ENCODE measurements around the gene SLC22A16. TPM values are rescaled to one million over a fixed set of nuclear protein-coding genes. Genes with fewer than 3 reads are reported as not detected.
A peak's percentile ranks its signal among the peaks of the same experiment; 100 is the strongest.

The SLC22A16 gene
- total RNA-seq, 1 donor from 2014 or later = not detected

GRCh38 chr6:110475066-110475653, 1.3 kb downstream of the SLC22A16 start:
- H3K4me3 ChIP-seq = no peak overlapping the region
- no peak overlapping the region for H3K27ac ChIP-seq
- H3K4me1 ChIP-seq = peaks cover 9% of the 10 kb centered on the region
- H3K27me3 ChIP-seq = no peaks in the 10 kb centered on the region
- DNase-seq (ENCODE audit: extremely low spot score in 2 of 2) = peak; percentile 25 to 44
- no peaks in the 10 kb centered on the region for H3K9me3 ChIP-seq
- intact Hi-C loops (cut with DNase I) = no loop called here
- no peaks in the 10 kb centered on the region for H3K36me3 ChIP-seq
- TF ChIP-seq POLR2AphosphoS5 (IDR thresholded peaks at IDR 0.05; ENCODE audit: insufficient read depth in 1 of 2, low read depth in 1 of 2) (no peak), POLR2A (IDR thresholded peaks at IDR 0.05) (no peak), CTCF (IDR thresholded peaks at IDR 0.05) (no peak)

- H3K9me3 ChIP-seq = no peaks in the 10 kb centered on the region
- TF ChIP-seq CTCF (IDR thresholded peaks at IDR 0.05) = no peak
- TF ChIP-seq POLR2A (IDR thresholded peaks at IDR 0.05) = no peak
- no peak for TF ChIP-seq POLR2AphosphoS5 (IDR thresholded peaks at IDR 0.05; ENCODE audit: insufficient read depth in 1 of 2, low read depth in 1 of 2)
- H3K36me3 ChIP-seq = no peaks in the 10 kb centered on the region
- DNase-seq (ENCODE audit: extremely low spot score in 2 of 2) = peak; percentile 27 to 67
- H3K4me1 ChIP-seq = peaks cover 9% of the 10 kb centered on the region
- H3K27ac ChIP-seq = no peak overlapping the region
- no peaks in the 10 kb centered on the region for H3K27me3 ChIP-seq
- intact Hi-C loops (cut with DNase I) = no loop called here
- H3K4me3 ChIP-seq = no peak overlapping the region
Observed at GRCh38 chr6:110474500-110474899, 1.9 kb downstream of the SLC22A16 start.

GRCh38 chr6:110472739-110473138, 3.7 kb downstream of the SLC22A16 start:
- no peak overlapping the region for H3K27ac ChIP-seq
- intact Hi-C loops (cut with DNase I) = no loop called here
- no peaks in the 10 kb centered on the region for H3K36me3 ChIP-seq
- TF ChIP-seq CTCF (IDR thresholded peaks at IDR 0.05) (no peak), POLR2A (IDR thresholded peaks at IDR 0.05) (no peak), POLR2AphosphoS5 (IDR thresholded peaks at IDR 0.05; ENCODE audit: insufficient read depth in 1 of 2, low read depth in 1 of 2) (no peak)
- H3K9me3 ChIP-seq = no peaks in the 10 kb centered on the region
- H3K27me3 ChIP-seq = no peaks in the 10 kb centered on the region
- H3K4me3 ChIP-seq = no peak overlapping the region
- H3K4me1 ChIP-seq = peaks cover 9% of the 10 kb centered on the region
- peak; percentile 3 to 74 for DNase-seq (ENCODE audit: extremely low spot score in 2 of 2)

GRCh38 chr6:110471726-110472365, 4.6 kb downstream of the SLC22A16 start:
- TF ChIP-seq POLR2AphosphoS5 (IDR thresholded peaks at IDR 0.05; ENCODE audit: insufficient read depth in 1 of 2, low read depth in 1 of 2) (no peak), CTCF (IDR thresholded peaks at IDR 0.05) (no peak), POLR2A (IDR thresholded peaks at IDR 0.05) (no peak)
- Histone ChIP-seq H3K4me1 (peaks cover 9% of the 10 kb centered on the region), H3K27me3 (no peaks in the 10 kb centered on the region), H3K4me3 (no peak overlapping the region), H3K27ac (no peak overlapping the region), H3K36me3 (no peaks in the 10 kb centered on the region), H3K9me3 (no peaks in the 10 kb centered on the region)
- intact Hi-C loops (cut with DNase I) = no loop called here
- peak; percentile 37 to 71 for DNase-seq (ENCODE audit: extremely low spot score in 2 of 2)

GRCh38 chr6:110468731-110469130, 7.7 kb downstream of the SLC22A16 start:
- DNase-seq (ENCODE audit: extremely low spot score in 2 of 2) = no peak
- intact Hi-C loops (cut with DNase I) = no loop called here
- no peak overlapping the region for H3K27ac ChIP-seq
- no peaks in the 10 kb centered on the region for H3K27me3 ChIP-seq
- no peaks in the 10 kb centered on the region for H3K4me1 ChIP-seq
- no peaks in the 10 kb centered on the region for H3K36me3 ChIP-seq
- no peaks in the 10 kb centered on the region for H3K9me3 ChIP-seq
- TF ChIP-seq POLR2AphosphoS5 (IDR thresholded peaks at IDR 0.05; ENCODE audit: insufficient read depth in 1 of 2, low read depth in 1 of 2) (no peak), CTCF (IDR thresholded peaks at IDR 0.05) (no peak), POLR2A (IDR thresholded peaks at IDR 0.05) (no peak)
- H3K4me3 ChIP-seq = no peak overlapping the region
